C1 segment of cervical spinal cord (tissue), 14 donors: ENCODE data around the gene COQ5.
"Not testable (repeated sequence)": the region's sequence is repeated elsewhere in the genome, so short reads cannot be mapped to it uniquely, and the experiment has no call there.

ENCODE experiments used
- DNase-seq, 14 donors: peaks; one replicate each; lab custom pipeline; 2025; lab: John Stamatoyannopoulos, UW

The COQ5 gene

DNA sequence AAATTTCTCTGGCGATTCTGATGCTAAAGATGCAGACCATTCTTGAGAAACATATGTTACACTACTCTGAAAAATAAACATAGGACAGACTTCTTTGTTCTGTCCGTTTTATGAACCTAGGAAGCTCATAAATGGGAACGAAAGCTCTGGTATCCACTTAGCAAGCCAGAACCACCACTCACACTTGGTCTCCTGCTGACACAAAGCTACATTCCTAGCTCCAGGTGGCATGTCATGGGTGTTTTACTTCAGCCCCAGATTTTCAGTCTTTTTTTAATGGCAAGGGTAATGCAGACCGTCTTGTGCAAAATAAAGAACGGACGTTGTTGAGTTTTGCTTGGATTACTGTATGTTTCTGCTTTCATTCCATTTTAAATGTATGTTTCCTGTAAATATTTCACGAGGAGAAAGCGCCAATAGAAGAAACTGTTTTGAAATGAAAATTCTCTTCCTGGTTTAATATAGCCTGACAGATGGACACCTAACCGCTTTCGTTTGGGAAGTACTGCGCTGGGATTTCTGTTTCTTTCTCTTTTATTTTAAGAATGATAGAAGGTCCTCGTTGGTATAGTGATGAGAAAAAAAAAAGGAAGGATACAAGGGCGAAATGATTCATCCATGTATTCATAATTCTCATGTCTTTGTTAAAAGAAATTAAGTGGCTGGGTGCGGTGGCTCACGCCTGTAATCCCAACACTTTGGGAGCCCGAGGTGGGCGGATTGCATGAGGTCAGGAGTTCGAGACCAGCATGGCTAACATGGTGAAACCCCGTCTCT is 871 bp upstream of the COQ5 start:
- DNase-seq, result peak in 1 of 14 donors; percentile 43

DNA sequence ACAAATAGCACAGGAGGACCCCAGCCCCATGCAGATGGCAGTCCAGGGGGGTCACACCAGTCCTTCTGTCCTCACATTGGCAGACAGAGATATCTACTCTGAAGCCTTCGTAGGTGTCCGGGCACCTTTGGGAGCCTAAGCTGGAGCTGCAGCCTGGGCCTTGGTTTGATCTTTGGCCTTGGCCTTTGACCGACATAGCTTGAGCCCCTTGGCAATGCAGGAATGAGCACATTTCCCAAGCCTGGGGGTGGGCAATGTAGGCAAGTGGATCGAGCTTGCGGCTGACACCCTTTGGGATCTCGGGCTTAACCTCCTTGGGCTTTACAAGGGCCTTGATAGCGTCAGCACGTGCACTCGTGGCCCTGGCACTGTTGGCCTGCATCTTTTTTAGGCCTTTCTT is 6.4 kb downstream of the COQ5 start:
- DNase-seq, result no peak

DNA sequence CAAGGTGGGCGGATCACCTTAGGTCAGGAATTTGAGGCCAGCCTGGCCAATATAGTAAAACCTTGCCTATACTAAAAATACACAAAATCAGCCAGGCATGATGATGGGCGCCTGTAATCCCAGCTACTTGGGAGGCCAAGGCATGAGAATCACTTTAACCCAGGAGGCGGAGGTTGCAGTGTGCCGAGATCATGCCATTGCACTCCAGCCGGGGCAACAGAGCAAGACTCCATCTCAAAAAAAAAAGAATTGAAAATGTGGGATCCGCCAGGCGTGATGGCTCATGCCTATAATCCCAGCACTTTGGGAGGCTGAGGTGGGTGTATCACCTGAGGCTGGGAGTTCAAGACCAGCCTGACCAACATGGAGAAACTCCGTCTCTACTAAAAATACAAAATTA is 9.6 kb downstream of the COQ5 start:
- DNase-seq, result not testable (repeated sequence)

DNA sequence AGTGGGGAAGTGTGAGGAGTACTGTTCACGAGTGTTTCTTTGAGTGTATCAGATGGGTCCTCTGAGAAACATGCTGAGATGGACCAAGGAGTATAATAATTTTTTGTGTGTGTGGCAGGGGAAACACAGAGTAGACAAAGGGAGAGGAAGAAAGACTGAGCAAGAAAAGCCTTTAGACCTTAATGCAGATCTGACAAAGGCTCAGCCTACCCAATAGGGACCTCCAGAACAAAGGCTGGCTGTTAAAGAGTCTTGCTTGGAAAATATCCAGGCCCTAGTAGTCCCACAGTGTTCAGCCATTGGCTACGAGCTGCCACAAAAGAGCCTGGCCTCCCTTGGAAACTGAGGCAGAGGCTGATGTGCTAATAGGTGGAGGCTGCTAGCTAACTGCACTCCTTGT is 13.5 kb downstream of the COQ5 start:
- DNase-seq, result peak in 7 of 14 donors; percentile 7 to 29 (median 16)

DNA sequence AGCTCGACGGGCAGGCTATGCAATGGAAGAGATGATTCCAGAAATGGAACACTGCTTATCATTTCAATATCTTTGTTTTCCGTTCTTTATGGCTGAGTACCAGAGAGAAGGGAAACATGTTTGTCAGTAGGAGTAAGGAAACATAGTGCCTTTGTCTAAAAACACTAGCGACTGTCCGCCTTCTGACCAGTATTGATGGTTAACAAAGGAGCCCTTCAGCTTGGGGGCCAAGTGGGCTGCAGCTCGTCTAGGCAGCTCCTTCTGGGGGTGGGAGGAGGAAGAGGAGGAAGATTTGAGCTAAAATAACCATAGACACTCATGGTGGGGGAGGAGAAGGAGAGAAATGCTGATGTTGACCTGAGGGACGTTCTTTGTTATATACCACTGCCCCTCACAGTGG is 15.0 kb downstream of the COQ5 start:
- DNase-seq, result peak in 11 of 14 donors; percentile 9 to 62 (median 38)

DNA sequence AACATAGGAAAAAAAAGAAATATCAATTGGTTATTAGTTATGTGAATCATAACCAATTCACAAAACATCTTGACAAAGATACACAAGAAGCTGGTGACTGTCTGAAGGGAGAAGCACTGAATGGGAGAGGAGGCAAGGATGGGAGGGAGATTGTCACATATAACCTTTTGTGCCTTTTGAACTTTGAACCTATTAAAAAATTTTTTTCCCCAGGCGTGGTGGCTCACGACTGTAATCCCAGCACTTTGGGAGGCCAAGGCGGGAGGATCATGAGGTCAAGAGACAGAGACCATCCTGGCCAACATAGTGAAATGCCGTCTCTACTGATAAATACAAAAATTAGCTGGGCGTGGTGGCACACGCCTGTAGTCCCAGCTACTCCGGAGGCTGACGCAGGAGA is 20.4 kb downstream of the COQ5 start:
- DNase-seq, result no peak

DNA sequence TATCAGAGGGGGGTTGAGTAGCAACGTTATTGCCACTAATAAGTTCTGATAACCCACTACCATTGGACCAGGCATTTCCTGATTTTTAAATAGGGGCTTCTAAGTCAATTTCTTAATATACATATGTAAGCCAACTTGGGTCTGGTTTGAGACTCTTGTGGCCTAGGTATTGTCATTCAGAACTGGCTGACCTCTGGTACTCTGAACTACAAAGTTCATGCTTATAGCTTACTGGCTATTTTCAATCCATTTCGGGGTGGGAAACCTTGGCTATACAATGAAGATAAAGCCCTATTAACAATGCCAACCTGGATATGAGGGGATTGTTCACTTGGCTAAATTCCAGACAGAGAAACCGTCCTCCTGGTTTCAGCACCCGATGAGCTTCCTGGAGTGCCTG is 24.4 kb downstream of the COQ5 start:
- DNase-seq, result no peak

DNA sequence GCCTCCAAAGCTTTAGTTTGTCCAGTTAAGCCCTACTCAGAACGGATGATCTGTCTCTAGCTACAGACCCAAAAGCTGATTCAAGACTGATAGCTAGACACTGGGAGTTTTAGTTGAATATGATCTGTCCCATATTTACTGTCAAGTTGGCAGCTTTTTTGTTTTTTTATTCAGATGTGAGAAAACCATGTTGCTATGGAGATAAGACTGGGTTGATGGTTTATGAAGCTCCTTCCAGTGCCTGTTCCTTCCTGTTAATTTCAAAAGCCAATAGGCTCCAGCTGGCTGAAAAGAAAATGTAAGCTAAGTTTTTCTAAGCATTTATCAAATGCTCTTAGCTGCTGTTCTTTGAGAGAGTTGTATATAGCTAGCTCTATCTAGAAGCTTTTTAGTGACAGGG is 28.4 kb downstream of the COQ5 start:
- no peak for DNase-seq

DNA sequence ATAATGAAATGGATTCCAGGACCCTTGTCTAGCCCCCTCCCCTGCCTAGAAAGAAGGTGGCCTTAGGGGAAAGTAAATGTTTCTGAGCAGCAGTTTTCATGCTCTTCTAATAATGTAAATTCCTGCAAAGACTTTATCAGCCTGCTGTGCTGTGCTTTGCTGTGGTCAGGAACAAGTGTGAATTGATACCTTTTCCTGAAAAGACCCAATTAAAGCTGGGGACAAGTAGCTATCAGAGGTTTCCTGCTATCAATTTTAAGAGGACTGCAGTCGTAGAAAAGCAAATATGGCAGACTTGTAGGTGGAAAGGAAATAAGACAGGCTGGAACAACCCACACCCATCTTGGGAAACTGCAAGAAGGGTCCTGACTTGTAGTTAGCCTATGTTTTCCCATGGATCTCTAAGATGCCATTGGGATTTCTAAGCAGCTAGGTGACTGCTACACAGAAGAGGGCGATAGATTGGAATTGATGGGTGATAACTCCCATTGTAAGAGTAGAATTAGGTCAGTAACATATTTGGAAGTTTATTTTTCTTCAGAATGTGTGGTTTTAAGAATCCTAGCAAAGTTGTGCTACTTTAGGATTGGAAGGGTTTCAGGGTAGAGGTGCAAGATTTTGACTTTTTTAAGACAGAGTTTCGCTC is 30.0 kb downstream of the COQ5 start:
- no peak for DNase-seq

DNA sequence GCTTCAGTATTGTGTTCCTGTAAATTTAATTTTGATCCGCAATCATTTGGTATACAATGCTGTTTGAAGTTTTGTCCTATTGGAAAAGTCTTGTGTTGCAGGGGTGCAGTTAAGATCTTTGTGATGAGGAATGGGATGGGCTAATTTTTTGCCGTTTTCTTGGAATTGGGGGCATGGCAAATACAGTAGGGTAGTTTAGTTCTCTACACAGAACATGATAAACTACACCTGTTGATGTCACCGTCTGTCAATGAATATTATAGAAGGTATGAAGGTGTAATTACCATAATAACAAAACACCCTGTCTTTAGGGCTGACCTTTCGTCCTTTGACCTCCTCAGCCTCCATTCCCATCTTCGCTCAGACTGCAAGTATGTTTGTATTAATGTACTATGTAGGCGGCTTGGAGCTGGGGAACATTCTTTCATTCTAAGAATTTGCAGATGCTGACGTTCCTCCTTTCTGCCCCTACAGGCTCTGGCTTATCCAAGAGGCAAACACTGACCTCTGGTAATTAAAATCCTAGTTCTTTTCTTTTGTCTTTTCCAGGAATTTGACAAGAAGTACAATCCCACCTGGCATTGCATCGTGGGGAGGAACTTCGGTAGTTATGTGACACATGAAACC is 31.3 kb downstream of the COQ5 start:
- DNase-seq, result no peak

DNA sequence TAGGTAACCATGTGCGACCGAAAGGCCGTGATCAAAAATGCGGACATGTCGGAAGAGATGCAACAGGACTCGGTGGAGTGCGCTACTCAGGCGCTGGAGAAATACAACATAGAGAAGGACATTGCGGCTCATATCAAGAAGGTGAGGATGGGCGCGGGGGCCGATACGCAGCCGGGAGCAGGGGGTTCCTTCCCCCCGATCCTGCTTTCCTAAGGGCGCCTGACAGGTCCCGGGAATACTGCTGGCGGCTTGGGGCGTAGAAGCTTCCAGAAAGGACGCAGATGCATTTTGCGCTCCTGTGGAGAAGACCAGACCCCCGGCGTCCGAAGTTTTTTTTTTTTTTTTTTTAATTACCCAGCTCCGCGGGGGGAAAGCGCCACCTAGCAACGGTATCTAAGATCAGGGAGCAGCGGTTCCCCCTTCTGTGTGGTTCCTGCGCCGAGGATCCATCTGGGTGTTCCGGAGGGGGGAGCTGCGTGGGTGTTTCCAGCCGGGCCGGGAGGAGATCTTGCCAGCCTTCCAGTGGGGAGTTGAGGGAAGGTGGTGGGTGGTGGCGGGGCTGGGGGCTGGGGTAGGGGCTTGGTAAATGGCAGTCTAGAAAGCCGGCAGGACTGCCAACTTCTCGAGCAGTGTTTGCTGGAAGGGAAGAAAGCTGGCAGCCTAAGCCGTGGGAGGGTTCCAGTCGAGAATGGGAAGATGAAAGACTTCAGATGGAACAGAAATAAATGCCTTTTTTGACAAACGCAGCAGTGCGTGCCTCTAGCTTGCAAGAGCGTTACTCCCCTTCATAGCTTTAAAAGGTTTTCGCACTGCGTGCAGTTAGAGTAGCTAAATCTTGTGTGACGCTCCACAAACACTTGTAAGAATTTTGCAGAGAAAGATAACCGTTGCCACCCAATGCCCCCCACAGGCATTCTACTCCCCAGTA is 32.3 kb downstream of the COQ5 start:
- DNase-seq, result peak in 13 of 14 donors; percentile 3 to 86 (median 64)

DNA sequence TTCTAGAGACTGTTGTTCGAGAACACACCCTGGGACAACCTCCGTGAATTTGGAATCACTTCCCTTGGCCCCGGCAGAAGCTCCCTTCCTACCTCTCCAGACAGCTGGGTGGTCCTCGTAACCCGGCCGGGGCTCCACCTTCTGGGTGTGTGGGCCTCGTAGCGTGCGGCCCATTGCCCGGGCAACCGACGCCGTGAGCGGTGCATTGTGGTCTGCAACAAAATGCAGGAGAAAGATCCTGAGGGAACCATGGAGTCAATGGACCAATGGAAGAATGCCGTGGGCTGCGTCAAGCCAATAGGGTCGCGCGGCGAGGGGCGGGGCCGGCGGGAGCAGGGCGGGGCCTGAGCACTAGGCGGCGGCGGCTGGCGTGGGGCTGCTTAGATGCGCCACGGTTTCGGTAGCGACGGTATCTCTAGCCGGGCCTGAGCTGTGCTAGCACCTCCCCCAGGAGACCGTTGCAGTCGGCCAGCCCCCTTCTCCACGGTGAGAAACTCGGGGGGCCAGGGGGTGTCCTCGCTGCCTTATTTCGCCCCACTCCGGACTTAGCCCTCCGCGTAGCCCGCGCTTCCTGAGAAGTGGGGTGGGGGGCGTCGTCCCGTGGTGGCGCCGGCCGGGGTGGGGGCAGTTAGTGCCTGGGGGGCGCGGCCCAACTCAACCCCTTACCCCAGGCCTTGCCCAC is 33.1 kb downstream of the COQ5 start, which contains the start of gene DYNLL1:
DYNLL1 (plus strand) TSS at position 383 of the 682 bp plus-strand sequence. CDS start 309 bp downstream, outside the sequence.
- peak; percentile 63 to 93 (median 90) for DNase-seq

DNA sequence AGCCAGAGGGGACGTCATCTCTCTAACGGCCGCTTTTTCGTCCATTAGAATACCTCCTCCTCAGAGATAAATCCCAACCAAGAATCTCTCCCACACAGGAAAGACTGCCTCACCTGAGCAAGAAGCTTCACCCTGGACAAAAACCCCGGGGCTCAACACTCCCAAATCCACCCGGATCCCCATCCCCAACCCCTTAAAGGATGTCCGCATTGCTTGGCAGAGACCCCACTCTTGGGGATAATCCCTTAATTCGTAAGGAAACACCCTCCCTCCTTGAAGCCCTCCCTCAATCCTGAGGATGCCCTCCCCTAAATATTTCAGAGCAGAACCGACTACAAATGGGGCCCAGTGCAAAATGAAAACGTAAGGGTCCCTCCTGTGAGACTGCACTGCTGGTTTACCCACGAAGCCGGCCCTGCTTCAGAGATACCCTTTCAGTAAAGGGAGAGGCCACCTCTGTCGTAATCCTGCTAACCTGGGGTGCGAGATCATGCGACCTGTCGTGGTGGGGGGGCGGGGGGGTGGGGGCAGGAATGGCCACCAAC is 33.7 kb downstream of the COQ5 start:
- DNase-seq, result peak in 1 of 14 donors; percentile 44

DNA sequence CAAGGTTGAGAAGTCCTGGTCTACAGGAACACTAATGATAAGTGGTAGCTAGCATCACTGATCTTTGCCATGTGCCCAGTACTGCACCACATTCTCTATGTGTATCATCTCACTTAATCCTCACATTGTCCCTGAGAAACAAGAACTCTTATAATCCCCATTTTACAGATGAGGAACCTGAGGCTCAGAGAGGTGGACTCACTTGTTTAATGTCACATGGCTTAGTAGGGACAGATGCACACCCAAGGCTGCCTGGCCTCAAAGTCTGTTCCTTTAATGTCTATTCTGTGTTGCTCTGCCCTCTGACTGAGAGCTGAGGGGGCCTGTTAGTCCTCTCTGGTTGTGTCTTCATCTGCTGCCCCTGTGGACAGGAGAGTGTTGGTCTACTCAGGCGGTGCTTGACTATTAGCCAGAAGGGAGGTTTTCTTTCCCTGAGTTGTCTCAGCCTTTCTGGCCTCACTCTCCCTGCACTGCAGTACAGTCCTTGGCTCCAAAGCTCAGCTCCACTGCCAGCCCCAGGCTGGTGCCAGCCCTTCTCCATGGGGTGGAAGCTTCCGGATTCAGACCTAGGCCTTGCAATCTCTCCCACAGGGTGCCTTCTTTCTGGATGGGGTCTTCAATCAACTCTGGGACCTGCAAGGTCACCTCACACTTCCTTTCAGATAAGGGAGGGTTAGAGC is 38.0 kb downstream of the COQ5 start:
- peak in 7 of 14 donors; percentile 7 to 49 (median 22) for DNase-seq

DNA sequence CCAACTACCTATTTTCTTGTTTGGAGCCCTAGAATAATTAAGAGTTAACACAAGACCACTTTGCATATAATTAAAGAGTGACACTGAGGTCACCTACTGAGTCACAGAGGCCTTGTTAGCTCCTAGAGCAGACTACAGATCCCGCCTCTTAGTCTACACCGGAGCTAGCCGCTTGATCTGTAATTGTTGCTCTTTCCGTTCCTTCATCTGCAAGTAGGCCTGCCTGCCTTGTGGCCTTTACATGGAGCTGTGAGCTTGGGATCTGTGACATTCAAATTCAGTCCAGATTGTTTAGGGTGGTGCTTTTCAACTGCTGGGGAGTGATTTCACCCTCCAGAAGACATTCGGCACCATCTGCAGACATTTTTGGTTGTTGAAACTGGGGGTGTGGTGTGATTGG is 38.6 kb downstream of the COQ5 start:
- no peak for DNase-seq

DNA sequence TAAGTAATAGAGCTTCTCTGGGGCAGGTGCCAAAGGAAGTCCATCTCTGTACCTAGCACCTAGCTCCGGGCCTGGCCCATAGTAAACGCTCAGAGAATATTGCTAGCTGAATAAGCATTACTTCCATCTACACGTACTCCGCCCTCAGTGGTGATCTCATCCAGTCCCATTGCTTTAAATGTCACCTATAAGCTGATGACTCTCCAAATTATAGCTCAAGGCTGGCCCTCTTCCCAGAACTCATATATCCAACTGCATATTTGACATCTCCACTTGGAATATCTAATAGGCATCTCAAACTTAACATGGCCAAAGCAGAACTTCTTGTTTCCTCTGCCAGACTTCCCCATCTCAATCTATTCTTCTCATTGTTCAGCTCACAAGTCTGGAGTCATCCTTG is 39.9 kb downstream of the COQ5 start:
- DNase-seq, result no peak

DNA sequence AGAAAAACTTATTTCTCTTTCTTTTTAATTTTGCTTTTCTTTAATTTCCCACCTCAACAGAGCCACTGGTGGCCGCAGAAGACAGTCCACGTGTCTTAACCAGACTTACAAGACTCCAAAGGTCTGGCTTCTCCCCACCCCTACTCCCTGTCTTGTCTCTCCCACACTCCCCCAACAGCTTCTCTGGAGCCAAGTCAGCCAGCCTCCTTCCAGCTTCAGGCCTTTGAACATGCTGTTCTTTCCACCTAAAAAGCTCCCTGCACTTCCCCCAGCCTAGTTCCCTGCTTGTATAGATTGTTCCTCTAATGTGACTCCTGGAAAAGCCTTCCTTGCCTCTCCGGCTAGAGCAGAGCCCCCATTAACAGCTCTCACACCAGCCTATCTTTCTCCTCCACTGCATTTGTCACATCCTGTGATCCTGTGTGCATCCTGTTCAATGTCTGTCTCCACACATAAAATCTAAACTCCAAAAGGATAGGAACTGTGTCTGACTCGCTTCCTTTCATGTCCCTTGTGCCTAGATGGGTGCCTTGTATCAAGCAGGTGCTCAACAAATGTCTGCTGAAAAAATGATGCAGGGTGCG is 40.8 kb downstream of the COQ5 start:
- DNase-seq, result peak in 6 of 14 donors; percentile 5 to 32 (median 12)

DNA sequence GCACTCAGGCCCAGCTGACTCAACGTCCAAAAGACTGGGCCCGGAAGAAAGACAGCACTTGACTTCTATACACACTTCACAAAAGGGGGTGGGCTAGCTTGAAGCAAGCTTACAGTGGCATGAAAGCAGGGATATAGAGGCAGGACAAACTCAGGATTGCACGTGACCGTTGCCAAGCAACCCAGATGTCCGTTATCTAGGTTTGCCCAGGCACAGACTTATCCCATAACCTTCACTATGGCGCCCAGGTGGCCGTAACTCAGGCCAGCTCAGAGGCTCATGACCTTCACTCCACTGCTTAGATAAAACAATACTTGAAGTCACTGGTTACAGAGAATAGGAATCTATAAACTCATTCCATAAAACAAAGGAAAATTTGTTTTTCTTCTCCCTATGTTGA is 41.4 kb downstream of the COQ5 start:
- not testable (repeated sequence) for DNase-seq
